Ascending aorta (tissue), 2 donors: ENCODE results near the gene MYH6. TPM values are rescaled to one million over a fixed set of nuclear protein-coding genes. Genes with fewer than 3 reads are reported as not detected.

Source experiments
- DNase-seq, 2 donors: peaks; one replicate each; pipeline ENCODE4 v3.0.0-alpha.2; 2019; ENCODE audit warnings: low spot score in 2 of 2
- H3K27ac ChIP-seq, 2 donors: fragments of 200-600 bp; sonication (generic); one replicate each; pipeline ENCODE4 v1.5.1; 2016 to 2017; ENCODE audit warnings: mild to moderate bottlenecking in 1 of 2
- H3K27me3 ChIP-seq: fragments of 200-600 bp; sonication (generic); one replicate; pipeline ENCODE4 v1.5.1; 2017
- H3K36me3 ChIP-seq, 2 donors: fragments of 200-600 bp; sonication (generic); one replicate each; pipeline ENCODE4 v1.5.1; 2016
- H3K4me1 ChIP-seq, 2 donors: fragments of 200-600 bp; sonication (generic); one replicate each; pipeline ENCODE4 v1.5.1; 2016 to 2017; ENCODE audit warnings: mild to moderate bottlenecking in 1 of 2
- H3K4me3 ChIP-seq, 2 donors: fragments of 200-600 bp; sonication (generic); one replicate each; pipeline ENCODE4 v1.5.1; 2016 to 2017; ENCODE audit warnings: mild to moderate bottlenecking in 1 of 2
- H3K9me3 ChIP-seq, 2 donors: fragments of 200-600 bp; sonication (generic); one replicate each; pipeline ENCODE4 v1.5.1; 2016
- intact Hi-C: fragments of 100-400 bp; cut with DNase I; formaldehyde crosslinking; loops from one replicate; pipeline ENCODE4 v1.15.1; 2023
- total RNA-seq: library from RNA; depleted of rRNA; stranded (reverse); fragments of >200 nt; gene quantifications from one replicate; pipeline ENCODE4 v1.1.0, GENCODE V29; 2016
- TF ChIP-seq, protein P1 (sequence below), 3 experiments: fragments of 200-600 bp in 2 of 3; fragments of 450-650 bp in 1 of 3; sonication (generic) in 2 of 3; IDR thresholded peaks; one replicate each; pipeline ENCODE4 v1.5.1; 2016 to 2019; ENCODE audit warnings: antibody characterized with exemption in 3 of 3, mild to moderate bottlenecking in 1 of 3, moderate library complexity in 1 of 3

MYH6 gene
- total RNA-seq, 1 donor from 2014 or later, result not detected

DNA sequence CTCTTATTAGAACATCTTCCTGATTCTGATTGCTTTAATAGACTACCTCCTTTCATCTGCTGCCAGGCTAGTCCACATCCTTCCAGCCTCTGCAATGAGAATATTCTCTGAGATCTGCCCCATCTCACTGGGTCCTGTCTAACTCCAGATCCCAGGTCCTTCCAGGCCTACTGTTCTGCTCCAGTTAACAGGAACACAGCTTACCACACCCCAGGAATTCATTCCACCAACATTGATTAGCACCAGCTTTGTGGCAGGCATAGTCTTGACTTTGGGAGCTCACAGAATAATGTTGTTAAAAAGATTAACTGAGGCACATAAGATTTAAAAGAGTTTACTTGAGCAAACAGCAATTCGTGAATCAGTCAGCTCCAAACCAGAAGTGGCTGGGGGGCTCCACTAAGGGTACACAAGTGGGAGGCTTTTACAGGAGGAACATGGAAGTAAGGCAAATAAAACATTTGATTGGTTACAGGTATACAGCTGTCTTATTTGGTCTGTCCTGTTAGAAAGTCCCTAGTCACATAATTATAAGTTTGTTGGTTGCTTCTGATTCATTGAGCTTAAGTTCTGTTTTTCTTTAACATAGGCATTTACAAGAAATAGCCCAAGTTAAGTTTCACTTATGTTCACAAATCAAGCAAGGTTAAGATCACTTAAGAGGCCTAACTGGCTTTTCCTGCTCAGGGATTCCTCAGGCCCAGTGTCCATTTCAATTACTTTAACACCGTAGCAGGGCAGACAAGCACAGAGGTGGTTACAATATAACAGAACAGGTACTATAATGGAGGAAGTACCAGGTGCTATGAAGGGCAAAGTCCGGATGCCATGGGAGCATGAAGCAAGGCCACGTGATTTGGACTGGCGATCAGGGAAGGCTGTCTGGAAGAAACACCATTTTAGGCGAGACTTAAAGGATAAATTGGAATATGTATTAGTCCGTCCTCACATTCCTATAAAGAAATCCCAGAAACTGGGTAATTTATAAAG is 39.6 kb upstream of the MYH6 start:
- Histone ChIP-seq H3K27me3 (no peaks in the 10 kb centered on the region), H3K4me3 (no peak overlapping the region), H3K36me3 (no peaks in the 10 kb centered on the region), H3K4me1 (no peaks in the 10 kb centered on the region), H3K27ac (no peak overlapping the region), H3K9me3 (no peaks in the 10 kb centered on the region)
- intact Hi-C loops, result no loop called here
- TF ChIP-seq, protein P1, sequence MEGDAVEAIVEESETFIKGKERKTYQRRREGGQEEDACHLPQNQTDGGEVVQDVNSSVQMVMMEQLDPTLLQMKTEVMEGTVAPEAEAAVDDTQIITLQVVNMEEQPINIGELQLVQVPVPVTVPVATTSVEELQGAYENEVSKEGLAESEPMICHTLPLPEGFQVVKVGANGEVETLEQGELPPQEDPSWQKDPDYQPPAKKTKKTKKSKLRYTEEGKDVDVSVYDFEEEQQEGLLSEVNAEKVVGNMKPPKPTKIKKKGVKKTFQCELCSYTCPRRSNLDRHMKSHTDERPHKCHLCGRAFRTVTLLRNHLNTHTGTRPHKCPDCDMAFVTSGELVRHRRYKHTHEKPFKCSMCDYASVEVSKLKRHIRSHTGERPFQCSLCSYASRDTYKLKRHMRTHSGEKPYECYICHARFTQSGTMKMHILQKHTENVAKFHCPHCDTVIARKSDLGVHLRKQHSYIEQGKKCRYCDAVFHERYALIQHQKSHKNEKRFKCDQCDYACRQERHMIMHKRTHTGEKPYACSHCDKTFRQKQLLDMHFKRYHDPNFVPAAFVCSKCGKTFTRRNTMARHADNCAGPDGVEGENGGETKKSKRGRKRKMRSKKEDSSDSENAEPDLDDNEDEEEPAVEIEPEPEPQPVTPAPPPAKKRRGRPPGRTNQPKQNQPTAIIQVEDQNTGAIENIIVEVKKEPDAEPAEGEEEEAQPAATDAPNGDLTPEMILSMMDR (IDR thresholded peaks at IDR 0.05), result no peak
- no peak for DNase-seq

GRCh38 chr14:23446291-23446851 is 38.3 kb upstream of the MYH6 start:
- DNase-seq, result no peak
- intact Hi-C loops, result no loop called here

DNA sequence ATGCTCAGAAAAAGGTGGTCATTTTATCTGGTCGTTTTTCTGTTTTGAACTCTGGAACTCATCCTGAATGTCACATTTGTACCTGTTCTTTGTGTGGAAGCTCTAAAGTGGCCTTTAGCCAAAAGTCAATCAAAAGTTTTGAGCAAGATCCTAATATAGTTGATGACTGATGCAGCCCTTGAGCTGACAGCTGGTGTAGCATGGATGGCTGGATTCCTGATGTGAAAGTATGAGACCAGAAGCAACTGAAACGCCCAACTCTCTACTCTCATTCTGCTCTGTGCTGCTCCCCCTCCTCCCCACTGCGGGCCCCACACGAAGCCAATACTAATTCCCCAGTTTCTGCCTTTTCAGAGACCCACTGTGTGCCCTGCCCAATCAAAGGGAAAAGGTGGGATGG is 37.7 kb upstream of the MYH6 start:
- no peaks in the 10 kb centered on the region for H3K36me3 ChIP-seq
- no peak overlapping the region for H3K4me3 ChIP-seq
- TF ChIP-seq, protein P1 (IDR thresholded peaks at IDR 0.05), result no peak
- H3K4me1 ChIP-seq, result no peaks in the 10 kb centered on the region
- H3K27ac ChIP-seq, result no peak overlapping the region
- H3K9me3 ChIP-seq, result no peaks in the 10 kb centered on the region
- H3K27me3 ChIP-seq, result no peaks in the 10 kb centered on the region
- no peak for DNase-seq
- intact Hi-C loops, result no loop called here

More at GRCh38 chr14:23446291-23446851, 38.3 kb upstream of the MYH6 start:
- Histone ChIP-seq H3K4me1 (no peaks in the 10 kb centered on the region), H3K36me3 (no peaks in the 10 kb centered on the region), H3K9me3 (no peaks in the 10 kb centered on the region), H3K4me3 (no peak overlapping the region), H3K27ac (no peak overlapping the region), H3K27me3 (no peaks in the 10 kb centered on the region)
- TF ChIP-seq, protein P1 (IDR thresholded peaks at IDR 0.05), result no peak

DNA sequence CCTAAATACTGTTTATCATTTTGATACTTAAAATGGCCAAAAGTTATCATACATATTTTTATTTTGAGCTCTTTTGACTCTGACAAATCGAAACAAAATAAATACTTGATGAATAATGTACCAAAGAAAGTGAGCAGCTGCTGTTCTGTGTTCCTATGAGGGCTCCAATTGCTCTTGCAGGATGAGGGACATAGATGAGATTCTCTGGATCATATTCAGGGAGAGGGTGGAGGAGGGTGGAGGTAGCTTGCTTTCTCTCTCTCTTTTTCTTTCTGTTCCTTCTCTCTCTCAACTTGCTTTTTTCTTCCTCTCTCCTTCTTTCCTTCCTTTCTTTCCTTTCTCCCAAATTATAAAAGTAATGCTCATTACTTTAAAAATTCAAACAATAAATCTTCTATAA is 36.2 kb upstream of the MYH6 start:
- TF ChIP-seq, protein P1 (IDR thresholded peaks at IDR 0.05), result no peak
- H3K4me1 ChIP-seq, result no peaks in the 10 kb centered on the region
- intact Hi-C loops, result no loop called here
- no peaks in the 10 kb centered on the region for H3K27me3 ChIP-seq
- no peaks in the 10 kb centered on the region for H3K36me3 ChIP-seq
- DNase-seq, result no peak
- no peaks in the 10 kb centered on the region for H3K9me3 ChIP-seq
- no peak overlapping the region for H3K4me3 ChIP-seq
- H3K27ac ChIP-seq, result no peak overlapping the region

DNA sequence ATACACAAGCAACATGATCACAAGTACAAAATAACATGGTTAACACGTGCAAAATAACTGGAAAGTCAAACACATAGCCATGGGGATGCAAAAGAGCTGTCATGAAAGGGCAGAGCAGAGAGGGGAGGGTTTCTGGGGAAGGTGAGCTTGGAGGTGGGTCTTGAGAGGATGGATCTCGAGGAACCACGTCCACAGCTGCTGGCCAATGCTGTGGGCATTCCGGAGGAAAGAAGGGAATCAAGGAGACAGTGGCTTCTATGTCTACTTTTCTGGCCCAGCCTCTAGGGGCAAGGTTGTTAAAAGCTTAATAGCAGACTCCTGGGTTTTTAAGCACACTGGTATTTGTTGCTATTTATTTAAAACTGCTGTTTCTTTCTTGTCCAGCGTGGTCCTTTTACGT is 35.8 kb upstream of the MYH6 start:
- intact Hi-C loops, result no loop called here

More for the DNA sequence above, 35.8 kb upstream of the MYH6 start:
- H3K4me1 ChIP-seq, result no peaks in the 10 kb centered on the region
- H3K9me3 ChIP-seq, result no peaks in the 10 kb centered on the region
- no peaks in the 10 kb centered on the region for H3K27me3 ChIP-seq
- no peak overlapping the region for H3K27ac ChIP-seq
- TF ChIP-seq, protein P1 (IDR thresholded peaks at IDR 0.05), result no peak
- H3K36me3 ChIP-seq, result no peaks in the 10 kb centered on the region
- no peak overlapping the region for H3K4me3 ChIP-seq
- no peak for DNase-seq
